ENCODE results near the gene LRSAM1. TPM values are rescaled to one million over a fixed set of nuclear protein-coding genes. Genes with fewer than 3 reads are reported as not detected.

The LRSAM1 gene
- polyA plus RNA-seq, 1 donor (not counting 4 experiments of a cell fraction or from before 2014, with no cell fraction given), result 5.2 TPM

DNA sequence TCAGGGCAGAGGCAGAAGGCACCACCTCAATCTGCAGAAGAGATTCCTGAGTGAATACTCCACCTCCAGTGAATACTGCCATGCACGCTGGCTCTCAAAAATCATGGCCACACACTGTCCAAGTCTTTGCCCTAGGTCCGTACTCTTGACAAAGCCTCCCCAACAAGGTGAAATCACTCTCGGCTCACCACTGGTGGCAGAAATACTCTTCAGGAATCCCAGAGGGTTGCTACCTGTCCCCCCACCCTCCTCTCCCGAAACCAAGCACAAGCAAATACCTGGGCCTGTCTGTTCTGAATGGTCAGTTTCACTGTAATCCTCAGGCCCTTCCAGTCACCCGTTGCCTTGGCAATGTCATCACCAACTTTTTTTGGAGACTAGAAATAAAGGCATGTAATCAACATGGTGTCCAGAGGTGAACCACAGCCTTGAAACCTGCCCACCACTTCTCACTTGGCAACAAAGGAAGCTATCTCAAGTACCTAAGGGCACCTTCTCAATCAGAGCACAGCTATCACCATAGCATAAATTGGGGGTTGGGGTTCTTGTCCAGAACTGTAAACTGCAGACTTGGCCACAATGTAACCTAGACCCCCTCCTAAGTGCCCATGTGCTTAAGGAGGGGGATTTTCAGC lies 1.9 kb upstream of the LRSAM1 start:
- Histone ChIP-seq H4K20me1 (ENCODE audit: control insufficient read depth, extremely low read depth, insufficient read depth, low read length) (peaks cover 56% of the 10 kb centered on the region), H3K4me2 (ENCODE audit: control insufficient read depth, extremely low read depth, insufficient read depth, low read depth, low read length) (peak overlapping the region; percentile 98), H3K36me3 (ENCODE audit: control insufficient read depth in 2 of 2, extremely low read depth in 1 of 2, insufficient read depth in 2 of 2, low read length in 2 of 2) (peaks cover 38 to 60% of the 10 kb centered on the region in 2 experiments), H3K9ac (ENCODE audit: control insufficient read depth, extremely low read depth, insufficient read depth, low read length) (peak overlapping the region; percentile 94), H3K9me1 (ENCODE audit: control insufficient read depth, extremely low read depth, insufficient read depth, low read length) (peaks cover 4% of the 10 kb centered on the region), H3K27ac (ENCODE audit: control insufficient read depth, insufficient read depth, low read length) (peak overlapping the region; percentile 89), H3K9me3 (ENCODE audit: control insufficient read depth, low read depth, low read length) (peaks cover 5% of the 10 kb centered on the region), H3K4me3 (ENCODE audit: control insufficient read depth in 2 of 3, extremely low read depth in 1 of 3, insufficient read depth in 2 of 3, low read depth in 1 of 3, low read length in 3 of 3) (peak overlapping the region; percentile 89 to 100 (median 98)), H3K4me1 (ENCODE audit: control insufficient read depth, extremely low read depth, insufficient read depth, low read length) (peaks cover 18% of the 10 kb centered on the region), H2AFZ (ENCODE audit: control insufficient read depth, low read length) (no peak overlapping the region), H3K79me2 (ENCODE audit: control insufficient read depth, insufficient read depth, low read length) (peaks cover 35% of the 10 kb centered on the region), H3K27me3 (ENCODE audit: control insufficient read depth, extremely low read depth, insufficient read depth, low read length) (no peaks in the 10 kb centered on the region)
- FAIRE-seq, result no peak
- TF ChIP-seq CTCF (optimal IDR thresholded peaks at IDR 0.05 in 1 of 3, IDR thresholded peaks at IDR 0.05 in 1 of 3, conservative IDR thresholded peaks at IDR 0.05 in 1 of 3; ENCODE audit: extremely low read depth in 1 of 3, insufficient read depth in 2 of 3, low read length in 3 of 3) (no peak), EZH2 (IDR thresholded peaks at IDR 0.05; ENCODE audit: low read length) (no peak)
- dilution Hi-C loops (cut with MboI; ENCODE audit: extremely low pct_ligation_motif_present, low sequenced_read_pairs), result no loop called here
- DNase-seq (ENCODE audit: low read depth, low spot score), result no peak

DNA sequence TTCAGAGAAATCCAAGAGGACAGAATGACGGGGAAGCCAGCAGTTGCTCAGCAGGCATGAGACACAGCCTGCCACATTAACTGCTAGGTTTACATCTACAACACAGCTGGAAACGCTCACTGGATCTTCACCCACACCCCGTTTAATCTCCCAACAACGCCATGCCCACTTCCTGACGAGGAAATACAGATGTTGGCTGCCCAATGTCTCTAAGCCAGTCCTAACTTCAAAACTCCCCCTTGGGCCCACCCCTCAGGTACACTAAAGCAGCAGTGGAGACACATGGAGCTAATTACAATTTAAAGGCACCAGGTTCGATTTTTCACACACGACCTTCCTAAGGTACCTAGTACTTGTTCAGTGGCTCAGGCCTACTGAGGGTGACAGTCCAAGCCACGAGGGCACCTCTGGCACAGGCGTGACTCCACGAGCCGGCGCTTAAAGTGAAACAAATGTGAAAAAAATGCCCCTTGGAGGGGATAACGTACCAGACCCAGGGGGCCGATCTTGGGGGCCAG lies 1.0 kb upstream of the LRSAM1 start:
- Histone ChIP-seq H3K4me1 (ENCODE audit: control insufficient read depth, extremely low read depth, insufficient read depth, low read length) (peaks cover 18% of the 10 kb centered on the region), H3K36me3 (ENCODE audit: control insufficient read depth in 2 of 2, extremely low read depth in 1 of 2, insufficient read depth in 2 of 2, low read length in 2 of 2) (peaks cover 32 to 57% of the 10 kb centered on the region in 2 experiments), H3K27ac (ENCODE audit: control insufficient read depth, insufficient read depth, low read length) (peak overlapping the region; percentile 89), H3K79me2 (ENCODE audit: control insufficient read depth, insufficient read depth, low read length) (peaks cover 35% of the 10 kb centered on the region), H3K9me3 (ENCODE audit: control insufficient read depth, low read depth, low read length) (no peaks in the 10 kb centered on the region), H3K27me3 (ENCODE audit: control insufficient read depth, extremely low read depth, insufficient read depth, low read length) (no peaks in the 10 kb centered on the region), H3K4me3 (ENCODE audit: control insufficient read depth in 2 of 3, extremely low read depth in 1 of 3, insufficient read depth in 2 of 3, low read depth in 1 of 3, low read length in 3 of 3) (peak overlapping the region; percentile 89 to 100 (median 98)), H3K9me1 (ENCODE audit: control insufficient read depth, extremely low read depth, insufficient read depth, low read length) (peaks cover 4% of the 10 kb centered on the region), H3K9ac (ENCODE audit: control insufficient read depth, extremely low read depth, insufficient read depth, low read length) (peak overlapping the region; percentile 94), H2AFZ (ENCODE audit: control insufficient read depth, low read length) (no peak overlapping the region), H4K20me1 (ENCODE audit: control insufficient read depth, extremely low read depth, insufficient read depth, low read length) (peaks cover 48% of the 10 kb centered on the region), H3K4me2 (ENCODE audit: control insufficient read depth, extremely low read depth, insufficient read depth, low read depth, low read length) (peak overlapping the region; percentile 98)
- FAIRE-seq (no peak), DNase-seq (ENCODE audit: low read depth, low spot score) (peak; percentile 19)
- dilution Hi-C loops (cut with MboI; ENCODE audit: extremely low pct_ligation_motif_present, low sequenced_read_pairs), result no loop called here
- TF ChIP-seq CTCF (optimal IDR thresholded peaks at IDR 0.05 in 1 of 3, IDR thresholded peaks at IDR 0.05 in 1 of 3, conservative IDR thresholded peaks at IDR 0.05 in 1 of 3; ENCODE audit: extremely low read depth in 1 of 3, insufficient read depth in 2 of 3, low read length in 3 of 3), result no peak
- no peak for TF ChIP-seq EZH2 (IDR thresholded peaks at IDR 0.05; ENCODE audit: low read length)
